Common myeloid progenitor, CD34-positive (primary cell): Measurements from ENCODE around the gene SDK1.

Source experiments
- CTCF ChIA-PET: fragments of 350-600 bp; sonication (Branson Sonifier 250); formaldehyde crosslinking; loops from one replicate; lab custom pipeline; 2021; ENCODE audit warnings: antibody characterized with exemption; lab: Charles Lee
- POLR2A ChIA-PET: fragments of 350-600 bp; sonication (Branson Sonifier 250); formaldehyde crosslinking; loops from one replicate; lab custom pipeline; 2021; ENCODE audit warnings: antibody characterized with exemption; lab: Charles Lee
- DNase-seq, 3 donors: peaks; one replicate each; pipeline versions ENCODE4 v3.0.0 to v3.0.0-alpha.2; 2013
- H3K27ac ChIP-seq, 2 experiments: 1 replicate in 1 of 2; 2 replicates in 1 of 2; pipeline ENCODE4 v1.7.0; 2013; ENCODE audit warnings: inconsistent platforms in 2 of 2, low read length in 2 of 2, mild to moderate bottlenecking in 2 of 2, low read depth in 1 of 2, moderate library complexity in 1 of 2; ENCODE audit not compliant: severe bottlenecking in 2 of 2, insufficient read depth in 1 of 2, poor library complexity in 1 of 2
- H3K27me3 ChIP-seq, 5 experiments: replicated peaks in 2 of 5; 1 replicate in 3 of 5; 2 replicates in 2 of 5; pipeline versions ENCODE4 v1.6.1 to v1.7.0; 2013; ENCODE audit warnings: low read length in 4 of 5, mild to moderate bottlenecking in 2 of 5, moderate library complexity in 2 of 5, inconsistent platforms in 1 of 5; ENCODE audit not compliant: insufficient read depth in 5 of 5, control insufficient read depth in 4 of 5
- H3K36me3 ChIP-seq, 4 experiments: 1 replicate in 2 of 4; 2 replicates in 2 of 4; pipeline versions ENCODE4 v1.6.1 to v1.7.0; 2013; ENCODE audit warnings: low read length in 3 of 4, control low read depth in 1 of 4, mild to moderate bottlenecking in 1 of 4; ENCODE audit not compliant: control insufficient read depth in 4 of 4, insufficient read depth in 4 of 4
- H3K4me1 ChIP-seq, 4 experiments: 1 replicate in 3 of 4; 2 replicates in 1 of 4; pipeline versions ENCODE4 v1.6.1 to v1.7.1; 2013; ENCODE audit warnings: low read length in 3 of 4, mild to moderate bottlenecking in 3 of 4, control low read depth in 1 of 4, inconsistent platforms in 1 of 4, moderate library complexity in 1 of 4; ENCODE audit not compliant: control insufficient read depth in 4 of 4, insufficient read depth in 4 of 4; ENCODE audit errors: control extremely low read depth in 1 of 4
- H3K4me3 ChIP-seq, 7 experiments: 1 replicate in 4 of 7; 2 replicates in 3 of 7; pipeline versions ENCODE4 v1.5.1 to v1.7.0; 2013; ENCODE audit warnings: mild to moderate bottlenecking in 7 of 7, low read length in 6 of 7, moderate library complexity in 6 of 7, inconsistent platforms in 2 of 7, low read depth in 2 of 7, control low read depth in 1 of 7; ENCODE audit not compliant: insufficient read depth in 4 of 7, control insufficient read depth in 1 of 7; ENCODE audit errors: extremely low read depth in 1 of 7
- H3K9me3 ChIP-seq, 5 experiments: 1 replicate in 4 of 5; 2 replicates in 1 of 5; pipeline versions ENCODE4 v1.6.1 to v1.7.1; 2013; ENCODE audit warnings: low read length in 4 of 5, mild to moderate bottlenecking in 2 of 5, inconsistent platforms in 1 of 5, low read depth in 1 of 5, moderate library complexity in 1 of 5; ENCODE audit not compliant: control insufficient read depth in 4 of 5, insufficient read depth in 2 of 5; ENCODE audit errors: control extremely low read depth in 1 of 5
- WGBS: methylation state at CpG from one replicate; pipeline ENCODE4 v1.1.5; 2013; ENCODE audit not compliant: insufficient coverage; 5-methylcytosine and 5-hydroxymethylcytosine counted together

The SDK1 gene

GRCh38 chr7:3649678-3650440 lies 348.8 kb downstream of the SDK1 start:
- Histone ChIP-seq H3K27ac (no peak overlapping the region), H3K9me3 (no peaks in the 10 kb centered on the region), H3K4me1 (no peaks in the 10 kb centered on the region), H3K36me3 (no peaks in the 10 kb centered on the region), H3K27me3 (no peaks in the 10 kb centered on the region), H3K4me3 (no peak overlapping the region)
- CTCF ChIA-PET: no interaction called here
- POLR2A ChIA-PET: no interaction called here
- WGBS: 100% methylated on average over 8 of the region's 10 CpGs
- no peak for DNase-seq

- Histone ChIP-seq H3K9me3 (no peaks in the 10 kb centered on the region), H3K27ac (no peak overlapping the region), H3K4me1 (no peaks in the 10 kb centered on the region), H3K27me3 (no peaks in the 10 kb centered on the region), H3K36me3 (no peaks in the 10 kb centered on the region), H3K4me3 (no peak overlapping the region)
- POLR2A ChIA-PET: no interaction called here
- no peak for DNase-seq
- no CpG with 5 or more reads among the region's 2 CpGs for WGBS
- CTCF ChIA-PET: no interaction called here
These were observed 349.8 kb downstream of the SDK1 start for GRCh38 chr7:3650844-3651243.

- H3K27me3 ChIP-seq: no peaks in the 10 kb centered on the region
- no peaks in the 10 kb centered on the region for H3K9me3 ChIP-seq
- no peak for DNase-seq
- H3K27ac ChIP-seq: no peak overlapping the region
- 96% methylated on average over 4 of the region's 7 CpGs for WGBS
- ChIA-PET POLR2A (no interaction called here), CTCF (no interaction called here)
- H3K36me3 ChIP-seq: no peaks in the 10 kb centered on the region
- no peaks in the 10 kb centered on the region for H3K4me1 ChIP-seq
- no peak overlapping the region for H3K4me3 ChIP-seq
These were observed 354.6 kb downstream of the SDK1 start for GRCh38 chr7:3655635-3656034.

GRCh38 chr7:3657206-3657605 lies 356.2 kb downstream of the SDK1 start:
- no peak for DNase-seq
- no peaks in the 10 kb centered on the region for H3K36me3 ChIP-seq
- no peaks in the 10 kb centered on the region for H3K27me3 ChIP-seq
- ChIA-PET POLR2A (no interaction called here), CTCF (no interaction called here)
- no peaks in the 10 kb centered on the region for H3K4me1 ChIP-seq
- WGBS: 94% methylated on average over 4 of the region's 6 CpGs
- H3K4me3 ChIP-seq: no peak overlapping the region
- H3K9me3 ChIP-seq: no peaks in the 10 kb centered on the region
- no peak overlapping the region for H3K27ac ChIP-seq

GRCh38 chr7:3668743-3669142 lies 367.7 kb downstream of the SDK1 start:
- Histone ChIP-seq H3K9me3 (peaks cover 0 to 1% (median 0%) of the 10 kb centered on the region in 5 experiments), H3K36me3 (no peaks in the 10 kb centered on the region), H3K27ac (no peak overlapping the region), H3K4me3 (no peak overlapping the region), H3K4me1 (peaks cover 0 to 4% (median 0%) of the 10 kb centered on the region in 4 experiments), H3K27me3 (no peaks in the 10 kb centered on the region)
- POLR2A ChIA-PET: interaction anchor here (0.6 kb wide), 1 partner anchor 39 kb away, joined by 3 read pairs; no protein-coding TSS in a partner anchor
- 100% methylated on average over 1 of the region's 2 CpGs for WGBS
- CTCF ChIA-PET: no interaction called here
- no peak for DNase-seq

GRCh38 chr7:3670898-3671297 lies 369.8 kb downstream of the SDK1 start:
- H3K27me3 ChIP-seq: no peaks in the 10 kb centered on the region
- 50% methylated on average over 2 of the region's 4 CpGs for WGBS
- H3K4me1 ChIP-seq: peaks cover 0 to 4% (median 0%) of the 10 kb centered on the region in 4 experiments
- peaks cover 0 to 1% (median 0%) of the 10 kb centered on the region in 5 experiments for H3K9me3 ChIP-seq
- no peaks in the 10 kb centered on the region for H3K36me3 ChIP-seq
- CTCF ChIA-PET: no interaction called here
- DNase-seq: peak in 2 of 3 donors; percentile 38 to 52
- no peak overlapping the region for H3K27ac ChIP-seq
- POLR2A ChIA-PET: no interaction called here
- H3K4me3 ChIP-seq: no peak overlapping the region

GRCh38 chr7:3673524-3673923 lies 372.5 kb downstream of the SDK1 start:
- Histone ChIP-seq H3K4me1 (peaks cover 0 to 4% (median 0%) of the 10 kb centered on the region in 4 experiments), H3K27me3 (no peaks in the 10 kb centered on the region), H3K27ac (no peak overlapping the region), H3K36me3 (no peaks in the 10 kb centered on the region), H3K9me3 (peaks cover 0 to 1% (median 0%) of the 10 kb centered on the region in 5 experiments), H3K4me3 (no peak overlapping the region)
- 77% methylated on average over 2 of the region's 5 CpGs for WGBS
- POLR2A ChIA-PET: no interaction called here
- peak in 2 of 3 donors; percentile 7 for DNase-seq
- CTCF ChIA-PET: interaction anchor here (1.1 kb wide), 1 partner anchor 8 kb away, joined by 3 read pairs; no protein-coding TSS in a partner anchor
